ENCODE results near the gene IRF2BP1. TPM values are rescaled to one million over a fixed set of nuclear protein-coding genes. Genes with fewer than 3 reads are reported as not detected.
A peak's percentile ranks its signal among the peaks of the same experiment; 100 is the strongest.

IRF2BP1 gene
- total RNA-seq, 4 donors from 2014 or later: 17.1 to 40.6 (median 28.6) TPM

DNA sequence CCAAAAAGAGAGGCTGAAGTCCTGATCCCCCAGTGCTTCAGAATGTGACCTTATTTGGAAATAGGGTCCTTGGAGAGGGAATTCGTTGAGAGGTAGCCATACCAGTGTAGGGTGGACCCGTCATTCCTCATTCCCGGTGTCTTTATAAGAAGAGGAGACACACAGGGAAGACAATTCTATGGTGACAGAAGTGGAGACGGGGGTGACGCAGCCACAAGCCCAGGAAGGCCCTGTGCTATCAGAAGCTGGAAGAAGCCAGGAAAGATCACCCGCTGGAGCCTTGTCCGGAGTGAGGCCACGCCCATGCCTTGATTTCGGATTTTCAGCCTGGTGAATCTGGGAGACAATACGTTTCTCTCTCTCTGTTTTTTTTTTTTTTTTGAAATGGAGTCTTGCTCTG, 19.1 kb upstream of the IRF2BP1 start:
- Histone ChIP-seq H3K27ac (no peak overlapping the region), H3K27me3 (no peaks in the 10 kb centered on the region), H3K9me3 (no peaks in the 10 kb centered on the region), H3K4me3 (no peak overlapping the region), H3K4me1 (peaks cover 7 to 16% of the 10 kb centered on the region in 2 donors), H3K36me3 (no peaks in the 10 kb centered on the region)
- intact Hi-C loops (cut with DNase I; ENCODE audit: low total_unique reads): loop anchor here (10.0 kb wide), 1 partner anchor 1580 kb away; the partner anchor contains the start of gene KPTN
- no peak for DNase-seq
- TF ChIP-seq, protein P1, sequence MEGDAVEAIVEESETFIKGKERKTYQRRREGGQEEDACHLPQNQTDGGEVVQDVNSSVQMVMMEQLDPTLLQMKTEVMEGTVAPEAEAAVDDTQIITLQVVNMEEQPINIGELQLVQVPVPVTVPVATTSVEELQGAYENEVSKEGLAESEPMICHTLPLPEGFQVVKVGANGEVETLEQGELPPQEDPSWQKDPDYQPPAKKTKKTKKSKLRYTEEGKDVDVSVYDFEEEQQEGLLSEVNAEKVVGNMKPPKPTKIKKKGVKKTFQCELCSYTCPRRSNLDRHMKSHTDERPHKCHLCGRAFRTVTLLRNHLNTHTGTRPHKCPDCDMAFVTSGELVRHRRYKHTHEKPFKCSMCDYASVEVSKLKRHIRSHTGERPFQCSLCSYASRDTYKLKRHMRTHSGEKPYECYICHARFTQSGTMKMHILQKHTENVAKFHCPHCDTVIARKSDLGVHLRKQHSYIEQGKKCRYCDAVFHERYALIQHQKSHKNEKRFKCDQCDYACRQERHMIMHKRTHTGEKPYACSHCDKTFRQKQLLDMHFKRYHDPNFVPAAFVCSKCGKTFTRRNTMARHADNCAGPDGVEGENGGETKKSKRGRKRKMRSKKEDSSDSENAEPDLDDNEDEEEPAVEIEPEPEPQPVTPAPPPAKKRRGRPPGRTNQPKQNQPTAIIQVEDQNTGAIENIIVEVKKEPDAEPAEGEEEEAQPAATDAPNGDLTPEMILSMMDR (IDR thresholded peaks at IDR 0.05 in 4 of 5, conservative IDR thresholded peaks at IDR 0.05 in 1 of 5): no peak
- TF ChIP-seq POLR2A (IDR thresholded peaks at IDR 0.05): no peak
- in situ Hi-C loops (cut with MboI; ENCODE audit: low sequenced_read_pairs in 4 of 4): no loop called here
- no peak for ATAC-seq

DNA sequence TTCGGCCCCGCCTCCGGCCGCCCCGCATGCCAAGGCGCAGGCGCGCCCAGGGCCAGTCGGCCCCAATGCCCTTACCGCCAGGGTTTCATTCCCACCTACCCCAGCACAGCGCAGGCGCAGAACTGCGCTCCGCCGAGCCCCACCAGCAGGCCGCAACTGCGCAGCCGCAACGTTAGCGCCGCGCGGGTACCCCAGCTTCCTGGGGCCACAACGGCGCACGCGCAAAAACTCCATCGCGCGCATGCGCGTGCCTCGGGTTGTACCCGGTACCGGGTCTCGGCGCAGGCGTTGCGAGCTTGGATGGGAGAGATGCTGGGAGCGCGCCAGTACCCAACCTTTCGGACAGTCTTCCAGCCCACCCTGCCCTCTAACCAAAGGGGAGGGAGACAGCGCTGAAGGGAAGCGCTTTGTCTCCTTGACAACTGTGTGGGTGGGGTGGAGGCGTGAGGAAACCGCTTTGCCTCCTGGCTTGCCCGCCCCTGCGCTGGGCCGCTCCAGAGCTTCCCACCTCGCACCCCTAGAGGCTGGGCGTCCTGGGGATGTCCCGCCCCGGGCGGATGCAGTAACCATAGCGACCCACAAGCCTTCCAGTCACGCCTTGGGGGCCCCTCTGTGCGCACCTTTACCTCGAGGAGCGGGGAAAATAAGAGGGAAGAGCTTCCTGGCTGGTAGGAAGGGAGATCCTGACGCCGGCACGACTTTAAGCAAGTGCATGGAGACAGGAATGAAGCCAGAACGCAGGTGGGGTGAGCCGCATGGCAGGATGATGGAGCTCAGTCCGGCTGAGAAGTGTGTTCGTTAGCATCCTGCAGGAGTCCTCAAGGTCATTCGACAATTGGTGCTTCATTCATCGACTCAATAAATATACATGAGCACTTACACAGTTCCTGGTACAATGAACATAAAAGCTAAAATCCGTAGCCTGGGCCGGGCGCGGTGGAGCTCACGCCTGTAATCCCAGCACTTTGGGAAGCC, 17.0 kb upstream of the IRF2BP1 start:
- H3K4me3 ChIP-seq: peak overlapping the region; percentile 73 to 87 (median 79)
- no peaks in the 10 kb centered on the region for H3K27me3 ChIP-seq
- TF ChIP-seq, protein P1 (IDR thresholded peaks at IDR 0.05 in 4 of 5, conservative IDR thresholded peaks at IDR 0.05 in 1 of 5): no peak
- peak in 1 of 2 donors; percentile 44 for TF ChIP-seq POLR2A (IDR thresholded peaks at IDR 0.05)
- H3K4me1 ChIP-seq: peaks cover 7 to 16% of the 10 kb centered on the region in 2 donors
- intact Hi-C loops (cut with DNase I; ENCODE audit: low total_unique reads): loop anchor here (1.0 to 10.0 kb wide), 5 partner anchors 17 to 1582 kb away; partner anchors contain the start of genes IRF2BP1, KPTN, PPP5C and SYMPK
- no peaks in the 10 kb centered on the region for H3K9me3 ChIP-seq
- ATAC-seq (peak; percentile 95 to 96), DNase-seq (peak; percentile 95 to 97)
- H3K36me3 ChIP-seq: peaks cover 0 to 17% of the 10 kb centered on the region in 2 donors
- in situ Hi-C loops (cut with MboI; ENCODE audit: low sequenced_read_pairs in 4 of 4): no loop called here
- H3K27ac ChIP-seq: peak overlapping the region; percentile 76 to 86 (median 82)

DNA sequence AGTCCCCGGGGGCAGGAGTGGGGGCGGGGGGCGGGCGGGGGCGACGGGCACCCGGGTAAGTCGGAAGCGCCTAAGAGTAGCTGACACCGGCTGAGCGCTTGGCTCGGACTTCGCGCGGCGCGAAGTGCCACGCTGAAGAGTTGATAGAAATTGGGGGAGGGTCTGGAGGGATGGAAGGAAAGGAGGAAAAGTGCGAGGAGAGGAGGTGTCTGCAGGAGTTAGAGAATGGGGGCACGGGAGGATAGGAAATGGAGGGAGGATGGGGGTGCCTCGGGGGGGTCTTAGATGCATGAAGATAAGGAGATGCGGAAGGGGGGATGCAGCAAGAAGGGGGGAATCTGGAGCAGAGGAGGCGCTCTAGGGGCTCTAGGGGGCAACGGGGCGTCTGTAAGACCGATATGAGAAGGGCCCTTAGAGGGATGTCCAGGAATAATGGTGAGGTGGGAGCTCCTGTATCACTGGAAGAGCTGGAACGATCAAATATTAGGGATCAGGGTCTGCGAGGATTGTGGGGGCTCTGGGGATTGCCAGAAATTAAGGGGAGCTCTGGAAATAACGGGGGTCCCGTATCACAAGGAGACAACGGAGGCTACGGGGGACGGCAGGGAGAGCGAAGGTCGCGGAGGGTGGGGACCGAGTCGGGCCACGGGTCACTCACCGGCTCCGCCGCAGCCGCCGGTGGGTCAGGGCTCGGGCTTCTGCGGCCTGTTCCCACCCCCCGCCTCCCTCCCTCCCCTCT, 16.1 kb upstream of the IRF2BP1 start, which contains the start of gene MYPOP:
TSS of gene MYPOP (minus strand) at position 702 of the 739 bp plus-strand sequence. CDS start 840 bp downstream, outside the sequence.
- Histone ChIP-seq H3K4me3 (peak within 1 kb of the TSS; percentile 73 to 87 (median 79)), H3K27ac (peak within 1 kb of the TSS; percentile 76 to 86 (median 82)), H3K36me3 (peaks cover 0 to 25% of the 10 kb centered on the region in 2 donors), H3K27me3 (no peaks in the 10 kb centered on the region), H3K9me3 (no peaks in the 10 kb centered on the region), H3K4me1 (peaks cover 7 to 16% of the 10 kb centered on the region in 2 donors)
- ATAC-seq: peak in 1 of 2 donors; percentile 13
- in situ Hi-C loops (cut with MboI; ENCODE audit: low sequenced_read_pairs in 4 of 4) (no loop called here), intact Hi-C loops (cut with DNase I; ENCODE audit: low total_unique reads) (loop anchor here (1.0 to 10.0 kb wide), 5 partner anchors 16 to 1583 kb away; partner anchors contain the start of genes IRF2BP1, KPTN, PPP5C and SYMPK)
- peak in 1 of 2 donors; percentile 16 for TF ChIP-seq POLR2A (IDR thresholded peaks at IDR 0.05)
- TF ChIP-seq, protein P1 (IDR thresholded peaks at IDR 0.05 in 4 of 5, conservative IDR thresholded peaks at IDR 0.05 in 1 of 5): no peak
- DNase-seq: no peak

DNA sequence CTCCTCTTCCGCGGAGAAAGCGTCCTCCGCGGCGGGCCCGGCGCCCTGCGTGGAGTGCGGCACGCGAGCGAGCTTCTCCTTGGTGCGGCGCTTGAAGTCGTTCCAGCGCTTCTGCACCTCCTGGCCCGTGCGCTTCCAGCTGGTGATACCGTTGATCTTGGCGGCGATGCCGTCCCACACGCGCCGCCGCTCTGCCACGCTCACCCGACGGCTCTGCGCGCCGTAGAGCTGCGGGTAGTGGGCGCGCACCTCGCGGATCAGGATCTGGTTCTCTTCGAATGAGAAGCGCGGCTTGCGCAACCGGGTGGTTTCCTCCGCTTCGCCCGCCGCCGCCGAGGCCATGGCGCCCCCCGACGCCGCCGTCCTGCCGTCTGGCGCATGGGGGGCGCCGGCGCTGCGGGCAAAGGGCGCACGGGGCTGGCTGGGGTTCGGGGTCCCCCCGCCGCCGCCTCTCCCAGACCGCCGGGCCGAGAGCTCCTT, 15.5 kb upstream of the IRF2BP1 start:
- no peak for ATAC-seq

More for the DNA sequence above, 15.5 kb upstream of the IRF2BP1 start:
- H3K27ac ChIP-seq: peak overlapping the region in 3 of 4 donors; percentile 76 to 86 (median 85)
- H3K4me1 ChIP-seq: peaks cover 7 to 16% of the 10 kb centered on the region in 2 donors
- H3K36me3 ChIP-seq: peaks cover 0 to 26% of the 10 kb centered on the region in 2 donors
- TF ChIP-seq POLR2A (IDR thresholded peaks at IDR 0.05): no peak
- TF ChIP-seq, protein P1 (IDR thresholded peaks at IDR 0.05 in 4 of 5, conservative IDR thresholded peaks at IDR 0.05 in 1 of 5): no peak
- intact Hi-C loops (cut with DNase I; ENCODE audit: low total_unique reads) (loop anchor here (10.0 kb wide), 1 partner anchor 1583 kb away; the partner anchor contains the start of gene KPTN), in situ Hi-C loops (cut with MboI; ENCODE audit: low sequenced_read_pairs in 4 of 4) (no loop called here)
- H3K4me3 ChIP-seq: peak overlapping the region; percentile 73 to 87 (median 79)
- DNase-seq: peak in 1 of 2 donors; percentile 28
- no peaks in the 10 kb centered on the region for H3K27me3 ChIP-seq
- no peaks in the 10 kb centered on the region for H3K9me3 ChIP-seq
